Pancreas (tissue), 10 donors: Measurements from ENCODE around the gene SAV1. TPM values are rescaled to one million over a fixed set of nuclear protein-coding genes. Genes with fewer than 3 reads are reported as not detected.

Experiments used
- ATAC-seq, 4 donors: fragments of 200-7000 bp; cut with Tn5 transposase; one replicate each; pipeline versions ENCODE4 v1.8.0 to v1.9.1; 2020; ENCODE audit warnings: mild to moderate bottlenecking in 4 of 4, moderate library complexity in 4 of 4
- DNase-seq, 6 donors: peaks; one replicate each; pipeline ENCODE4 v3.0.0-alpha.2; 2020
- FAIRE-seq: peaks from 2 replicates; lab custom pipeline; 2012; peaks lifted over from hg19 to GRCh38; lab: Jason Lieb, UNC
- H3K27ac ChIP-seq, 4 donors: fragments of 200-600 bp; sonication (generic); 1 replicate in 3 of 4; 2 replicates in 1 of 4; pipeline versions ENCODE4 v1.5.0 to v1.8.0; 2020
- H3K27me3 ChIP-seq, 4 donors: fragments of 200-600 bp; one replicate each; pipeline ENCODE4 v1.8.0; 2021
- H3K36me3 ChIP-seq, 3 donors: fragments of 200-600 bp; sonication (generic) in 1 of 3; one replicate each; pipeline versions ENCODE4 v1.5.0 to v1.8.0; 2020 to 2021
- H3K4me1 ChIP-seq, 3 donors: fragments of 200-600 bp; one replicate each; pipeline ENCODE4 v1.8.0; 2021
- H3K4me3 ChIP-seq, 4 donors: fragments of 200-600 bp; sonication (generic) in 2 of 4; one replicate each; pipeline versions ENCODE4 v1.5.0 to v1.8.0; 2020 to 2021
- H3K9me3 ChIP-seq, 4 donors: fragments of 200-600 bp; one replicate each; pipeline ENCODE4 v1.8.0; 2021
- CTCF ChIP-seq, 4 donors: fragments of 200-600 bp; sonication (generic) in 3 of 4; IDR thresholded peaks; one replicate each; pipeline versions ENCODE4 v1.5.0 to v1.8.0; 2021; ENCODE audit warnings: antibody characterized with exemption in 4 of 4
- WGBS, 2 donors: extraction: QIAGEN DNeasy Blood & Tissue Kit; methylation state at CpG; one replicate each; pipeline ENCODE4 v1.1.7; 2013; 5-methylcytosine and 5-hydroxymethylcytosine counted together
- intact Hi-C, 3 donors: fragments of 100-400 bp; cut with DNase I; formaldehyde crosslinking; loops; one replicate each; pipeline versions ENCODE4 v1.11.1 to v1.14.2; 2022
- polyA plus RNA-seq, 2 donors: library from polyadenylated mRNA; stranded (reverse); fragments of 200-250 nt; gene quantifications; one replicate each; pipeline ENCODE4 v1.2.3, GENCODE V29; 2013
- total RNA-seq, 6 donors: library from RNA; stranded (reverse); fragmentation: NEBNext Ultra II Directional in 4 of 6; extraction: Animal tissue kit (Norgen Biotek cat#: 25700) in 4 of 6; gene quantifications; one replicate each; pipeline versions ENCODE4 v1.2.1 to v1.2.4, GENCODE V29; 2021 to 2023
- donor health status: healthy with polysubstance abuse.
- donor health status: DM: no; HTN: no; CAD: no; lungs with moderate emphysema.
- donor health status: DM: no; HTN: no; CAD: no.
- donor health status: control.
- donor health status: control.
- donor health status: Bipolar disorder and iron deficiency.
- donor health status: DM: yes; HTN: yes; CAD: no.
- donor health status: DM: no; HTN: no; CAD: no.
- donor health status: DM: no; HTN: no; CAD: no.
- donor health status: DM: yes; HTN: yes; CAD: no.

The SAV1 gene
- total and polyA plus RNA-seq, 8 donors, result 14.8 to 49.2 (median 35.3) TPM

- no peak for DNase-seq
- no peak for FAIRE-seq
- Histone ChIP-seq H3K4me3 (no peak overlapping the region), H3K9me3 (no peaks in the 10 kb centered on the region), H3K27ac (no peak overlapping the region), H3K36me3 (no peaks in the 10 kb centered on the region), H3K27me3 (no peaks in the 10 kb centered on the region), H3K4me1 (no peaks in the 10 kb centered on the region)
- ATAC-seq, result no peak
- intact Hi-C loops, result loop anchor here in 1 of 3 donors (10.0 kb wide), 1 partner anchor 160 kb away; no protein-coding TSS in a partner anchor
- 21 to 34% methylated on average over 4 of the region's 4 CpGs for WGBS, 2 donors
- no peak for TF ChIP-seq CTCF (IDR thresholded peaks at IDR 0.05)
These were observed 53.0 kb downstream of the SAV1 start for GRCh38 chr14:50615056-50615455.

GRCh38 chr14:50612806-50613205 lies 55.3 kb downstream of the SAV1 start:
- H3K27ac ChIP-seq, result no peak overlapping the region
- DNase-seq (no peak), ATAC-seq (no peak), FAIRE-seq (no peak)
- no peaks in the 10 kb centered on the region for H3K27me3 ChIP-seq
- no peak overlapping the region for H3K4me3 ChIP-seq
- no peaks in the 10 kb centered on the region for H3K36me3 ChIP-seq
- intact Hi-C loops, result loop anchor here in 1 of 3 donors (10.0 kb wide), 1 partner anchor 162 kb away; no protein-coding TSS in a partner anchor
- no peaks in the 10 kb centered on the region for H3K4me1 ChIP-seq
- H3K9me3 ChIP-seq, result no peaks in the 10 kb centered on the region
- no peak for TF ChIP-seq CTCF (IDR thresholded peaks at IDR 0.05)
- WGBS, 2 donors, result 91% methylated on average over 3 of the region's 3 CpGs

GRCh38 chr14:50610465-50610864 lies 57.6 kb downstream of the SAV1 start:
- ATAC-seq, result no peak
- no peaks in the 10 kb centered on the region for H3K36me3 ChIP-seq
- WGBS, 2 donors, result 71 to 82% methylated on average over 1 of the region's 1 CpG
- H3K27me3 ChIP-seq, result no peaks in the 10 kb centered on the region
- no peak for FAIRE-seq
- no peak for DNase-seq
- intact Hi-C loops, result loop anchor here in 1 of 3 donors (10.0 kb wide), 1 partner anchor 164 kb away; no protein-coding TSS in a partner anchor
- no peaks in the 10 kb centered on the region for H3K9me3 ChIP-seq
- no peak overlapping the region for H3K4me3 ChIP-seq
- TF ChIP-seq CTCF (IDR thresholded peaks at IDR 0.05), result no peak
- H3K27ac ChIP-seq, result no peak overlapping the region
- peaks cover 0 to 9% (median 0%) of the 10 kb centered on the region in 3 donors for H3K4me1 ChIP-seq

- peaks cover 0 to 13% (median 7%) of the 10 kb centered on the region in 3 donors for H3K4me1 ChIP-seq
- DNase-seq, result no peak
- H3K36me3 ChIP-seq, result no peaks in the 10 kb centered on the region
- 44 to 47% methylated on average over 1 of the region's 1 CpG for WGBS, 2 donors
- no peaks in the 10 kb centered on the region for H3K27me3 ChIP-seq
- ATAC-seq, result no peak
- no peak overlapping the region for H3K4me3 ChIP-seq
- H3K9me3 ChIP-seq, result no peaks in the 10 kb centered on the region
- TF ChIP-seq CTCF (IDR thresholded peaks at IDR 0.05), result no peak
- H3K27ac ChIP-seq, result no peak overlapping the region
- no peak for FAIRE-seq
- intact Hi-C loops, result no loop called here
These were observed 59.7 kb downstream of the SAV1 start for GRCh38 chr14:50608302-50608851.

GRCh38 chr14:50607761-50608160 lies 60.3 kb downstream of the SAV1 start:
- Histone ChIP-seq H3K27ac (no peak overlapping the region), H3K36me3 (no peaks in the 10 kb centered on the region), H3K4me3 (no peak overlapping the region), H3K4me1 (peaks cover 3 to 19% (median 11%) of the 10 kb centered on the region in 3 donors), H3K27me3 (no peaks in the 10 kb centered on the region), H3K9me3 (no peaks in the 10 kb centered on the region)
- WGBS, 2 donors, result 87 to 90% methylated on average over 1 of the region's 1 CpG
- ATAC-seq (no peak), FAIRE-seq (no peak), DNase-seq (no peak)
- intact Hi-C loops, result no loop called here
- TF ChIP-seq CTCF (IDR thresholded peaks at IDR 0.05), result no peak
